Measurements from ENCODE around the gene MED22.

DNA sequence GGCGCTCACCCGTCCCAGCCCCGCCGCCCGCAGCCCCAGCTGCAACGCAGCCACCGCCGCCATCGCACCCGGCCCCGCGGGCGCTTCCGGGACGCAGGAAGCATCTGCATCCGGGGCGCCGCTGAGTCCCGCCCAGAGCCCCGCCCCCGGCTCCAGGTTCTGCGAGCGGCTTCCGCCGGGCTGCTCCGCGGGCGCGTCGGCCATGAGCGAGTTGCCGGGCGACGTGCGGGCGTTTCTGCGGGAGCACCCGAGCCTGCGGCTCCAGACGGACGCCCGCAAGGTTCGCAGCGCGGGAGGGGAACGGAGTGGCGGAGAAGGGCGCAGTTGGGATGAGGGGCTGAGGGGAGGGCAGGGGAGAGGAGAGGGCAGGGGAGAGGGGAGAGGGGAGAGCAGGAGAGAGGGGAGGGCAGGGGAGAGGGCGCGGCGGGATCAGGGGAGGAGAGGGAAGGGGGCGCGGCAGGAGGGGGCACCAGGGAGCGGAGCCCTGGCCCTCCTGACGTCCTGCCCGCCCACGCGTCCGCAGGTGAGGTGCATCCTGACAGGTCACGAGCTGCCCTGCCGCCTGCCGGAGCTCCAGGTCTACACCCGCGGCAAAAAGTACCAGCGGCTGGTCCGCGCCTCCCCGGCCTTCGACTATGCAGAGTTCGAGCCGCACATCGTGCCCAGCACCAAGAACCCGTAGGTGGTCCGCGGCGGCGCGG is 8.6 kb upstream of the MED22 start, which contains the start of the genes SURF1 and SURF2:
- TF ChIP-seq, protein P1, sequence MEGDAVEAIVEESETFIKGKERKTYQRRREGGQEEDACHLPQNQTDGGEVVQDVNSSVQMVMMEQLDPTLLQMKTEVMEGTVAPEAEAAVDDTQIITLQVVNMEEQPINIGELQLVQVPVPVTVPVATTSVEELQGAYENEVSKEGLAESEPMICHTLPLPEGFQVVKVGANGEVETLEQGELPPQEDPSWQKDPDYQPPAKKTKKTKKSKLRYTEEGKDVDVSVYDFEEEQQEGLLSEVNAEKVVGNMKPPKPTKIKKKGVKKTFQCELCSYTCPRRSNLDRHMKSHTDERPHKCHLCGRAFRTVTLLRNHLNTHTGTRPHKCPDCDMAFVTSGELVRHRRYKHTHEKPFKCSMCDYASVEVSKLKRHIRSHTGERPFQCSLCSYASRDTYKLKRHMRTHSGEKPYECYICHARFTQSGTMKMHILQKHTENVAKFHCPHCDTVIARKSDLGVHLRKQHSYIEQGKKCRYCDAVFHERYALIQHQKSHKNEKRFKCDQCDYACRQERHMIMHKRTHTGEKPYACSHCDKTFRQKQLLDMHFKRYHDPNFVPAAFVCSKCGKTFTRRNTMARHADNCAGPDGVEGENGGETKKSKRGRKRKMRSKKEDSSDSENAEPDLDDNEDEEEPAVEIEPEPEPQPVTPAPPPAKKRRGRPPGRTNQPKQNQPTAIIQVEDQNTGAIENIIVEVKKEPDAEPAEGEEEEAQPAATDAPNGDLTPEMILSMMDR (IDR thresholded peaks at IDR 0.05) = no peak
- peak in 1 of 2 donors; percentile 23 for TF ChIP-seq POLR2A (IDR thresholded peaks at IDR 0.05)

Measured in lower leg skin (tissue), 3 donors.